H1 (cell line): Measurements from ENCODE around the gene LRRK1.

Source experiments
- CHD2 ChIP-seq: IDR thresholded peaks from 2 replicates; pipeline ENCODE4 v1.6.1; 2012; ENCODE audit warnings: low read length, improper control_type of control experiment
- CTCF ChIP-seq, 3 experiments: IDR thresholded peaks; 1 replicate in 2 of 3; 2 replicates in 1 of 3; pipeline versions ENCODE4 v1.5.1 to v1.6.1; 2011; ENCODE audit warnings: low read length in 3 of 3, mild to moderate bottlenecking in 3 of 3, inconsistent platforms in 2 of 3, low read depth in 1 of 3, moderate library complexity in 1 of 3; ENCODE audit not compliant: insufficient read depth in 1 of 3; ENCODE audit errors: control extremely low read depth in 1 of 3
- EGR1 ChIP-seq: IDR thresholded peaks from 2 replicates; pipeline ENCODE4 v1.6.1; 2011; ENCODE audit warnings: low read depth, low read length, borderline replicate concordance
- RAD21 ChIP-seq, 2 experiments: IDR thresholded peaks in 1 of 2; conservative IDR thresholded peaks in 1 of 2; 2 replicates each; pipeline ENCODE4 v1.6.1; 2011; ENCODE audit warnings: low read depth in 2 of 2, low read length in 2 of 2, improper control_type of control experiment in 1 of 2, inconsistent platforms in 1 of 2, mild to moderate bottlenecking in 1 of 2, moderate library complexity in 1 of 2
- TAF1 ChIP-seq: IDR thresholded peaks from 2 replicates; pipeline ENCODE4 v1.6.1; 2011; ENCODE audit warnings: mild to moderate bottlenecking, low read depth, low read length
- YY1 ChIP-seq: IDR thresholded peaks from 2 replicates; pipeline ENCODE4 v1.6.1; 2011; ENCODE audit warnings: low read depth, mild to moderate bottlenecking, low read length

- no peak for TF ChIP-seq RAD21 (IDR thresholded peaks at IDR 0.05 in 1 of 2, conservative IDR thresholded peaks at IDR 0.05 in 1 of 2; ENCODE audit: low read depth in 2 of 2, low read length in 2 of 2)
- TF ChIP-seq CHD2: no peak
- no peak for TF ChIP-seq CTCF (IDR thresholded peaks at IDR 0.05; ENCODE audit: control extremely low read depth in 1 of 3, insufficient read depth in 1 of 3, low read depth in 1 of 3, low read length in 3 of 3)
- no peak for TF ChIP-seq EGR1
- no peak for TF ChIP-seq YY1
- no peak for TF ChIP-seq TAF1
Observed at GRCh38 chr15:100893964-100894295, 25.2 kb upstream of the LRRK1 start.
